Adipose tissue (tissue), 3 donors: ENCODE measurements around the gene PLA2R1. TPM values are rescaled to one million over a fixed set of nuclear protein-coding genes. Genes with fewer than 3 reads are reported as not detected.

Experiments
- H3K27ac ChIP-seq: one replicate; pipeline ENCODE4 v1.5.1; 2013; ENCODE audit warnings: low read depth, low read length
- WGBS, 3 donors: extraction: QIAGEN DNeasy Blood & Tissue Kit; methylation state at CpG; one replicate each; pipeline ENCODE4 v1.1.7; 2013; 5-methylcytosine and 5-hydroxymethylcytosine counted together
- polyA plus RNA-seq, 3 donors: library from polyadenylated mRNA; stranded (reverse); fragments of 200-250 nt; gene quantifications; one replicate each; pipeline ENCODE4 v1.2.3, GENCODE V29; 2013
- donor health status: healthy with polysubstance abuse.
- donor health status: Bipolar disorder and iron deficiency.
- donor health status: healthy.

The PLA2R1 gene
- polyA plus RNA-seq, 3 donors = 0.48 to 3.2 (median 2.6) TPM

DNA sequence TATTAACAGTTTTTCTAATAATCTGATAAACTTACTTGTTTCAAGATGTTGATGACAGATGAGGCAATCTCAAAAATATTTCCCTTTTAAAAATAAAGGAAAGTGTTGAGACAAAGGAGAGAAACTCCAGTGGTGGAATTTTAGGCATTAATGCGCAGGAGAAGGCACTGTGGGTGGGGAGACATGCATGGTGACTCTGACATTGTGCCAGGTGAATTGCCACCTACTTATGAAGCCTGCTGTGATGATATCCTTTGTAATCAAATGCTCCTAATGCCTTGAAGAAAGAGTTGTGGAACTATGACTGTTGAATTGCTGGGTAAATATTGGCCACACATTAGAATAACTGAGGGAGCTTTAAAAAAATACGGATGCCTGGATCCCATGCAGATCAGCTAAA is 101.4 kb downstream of the PLA2R1 start:
- no peak overlapping the region for H3K27ac ChIP-seq
- WGBS, 3 donors = 83 to 91% (median 83%) methylated on average over 2 of the region's 2 CpGs

DNA sequence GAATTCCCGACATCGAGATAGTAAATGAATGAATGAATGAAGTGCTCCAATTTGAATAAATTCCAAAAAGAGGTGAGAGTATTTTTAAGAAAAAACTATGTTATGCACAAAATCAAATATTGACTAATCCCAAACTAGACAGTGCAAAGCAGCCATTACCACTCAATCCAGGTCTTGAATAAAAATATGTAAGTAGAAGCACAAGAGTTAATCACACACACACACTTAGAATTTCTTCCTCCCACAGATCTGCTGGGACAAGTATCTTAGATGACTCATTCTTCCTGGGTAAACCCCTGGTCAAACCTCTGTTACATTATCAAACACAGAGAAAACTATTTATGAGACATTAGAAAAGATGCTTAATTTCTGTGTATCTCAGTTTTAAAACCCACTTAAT is 102.0 kb downstream of the PLA2R1 start:
- no peak overlapping the region for H3K27ac ChIP-seq
- WGBS, 3 donors = 75 to 81% (median 81%) methylated on average over 2 of the region's 2 CpGs

GRCh38 chr2:159959136-159959535 is 103.3 kb downstream of the PLA2R1 start:
- WGBS, 3 donors = 28 to 62% (median 33%) methylated on average over 3 of the region's 3 CpGs
- H3K27ac ChIP-seq = no peak overlapping the region

DNA sequence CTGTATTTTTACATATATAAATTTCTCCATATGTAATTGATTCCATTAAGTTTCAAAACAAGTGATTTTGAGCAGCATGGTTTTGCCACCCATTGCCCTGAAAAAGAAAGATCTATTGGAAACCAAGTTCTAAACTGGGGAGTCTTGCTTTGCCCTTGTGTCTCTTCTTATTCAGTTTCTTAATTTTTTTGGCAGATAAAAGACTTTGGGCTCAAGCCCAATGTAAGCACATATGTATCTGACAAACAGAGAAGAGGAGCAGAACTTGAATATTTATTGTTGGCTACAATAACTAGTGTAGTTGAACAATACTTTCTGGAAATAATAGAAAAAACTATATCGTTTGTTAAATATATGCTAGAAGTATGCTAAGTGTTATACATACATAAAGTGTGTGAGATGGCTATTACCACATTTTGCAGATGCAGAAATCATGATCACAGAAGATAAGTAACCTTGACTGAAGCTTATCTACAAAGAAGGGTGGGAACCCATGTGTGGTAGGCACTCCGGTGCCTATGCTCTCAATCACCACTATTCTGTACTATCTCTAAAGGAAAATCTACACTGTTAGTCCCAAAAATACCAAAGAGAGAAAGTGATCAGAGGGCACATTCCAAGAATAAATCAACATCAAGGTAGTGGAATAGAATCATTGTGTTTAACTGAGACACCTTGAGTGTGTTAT is 109.1 kb downstream of the PLA2R1 start:
- 67 to 83% (median 83%) methylated on average over 2 of the region's 2 CpGs for WGBS, 3 donors
- H3K27ac ChIP-seq = no peak overlapping the region

DNA sequence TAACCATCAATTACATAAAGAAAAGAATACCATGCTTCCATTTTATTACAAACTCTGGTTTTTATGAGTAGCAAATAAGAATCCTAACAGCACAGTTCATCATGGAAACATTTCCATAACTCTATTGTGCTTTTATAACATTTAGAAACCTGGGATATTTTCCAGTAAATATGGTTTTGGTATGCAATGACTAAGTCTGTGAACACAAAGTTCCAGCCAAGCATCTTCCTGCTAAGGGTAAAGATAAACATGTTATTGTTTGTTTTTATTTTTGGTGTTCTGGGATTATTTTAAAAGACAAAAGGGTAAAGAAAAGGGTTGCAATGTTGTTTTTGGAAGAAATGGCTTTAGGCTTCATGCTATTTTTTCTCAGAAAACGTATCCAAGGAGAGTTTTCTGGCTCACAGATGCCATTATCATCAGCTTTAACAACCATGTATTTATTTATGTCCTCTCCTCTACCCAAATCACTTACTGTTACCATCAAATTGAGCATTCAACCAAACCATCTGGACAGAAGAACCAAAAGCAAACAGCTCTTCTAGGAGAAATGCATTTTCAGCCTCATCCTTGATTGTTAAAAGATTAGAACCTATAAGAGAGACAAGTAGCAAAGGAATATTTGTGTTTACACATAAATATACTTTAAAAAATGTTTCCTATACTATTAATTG is 116.0 kb downstream of the PLA2R1 start:
- H3K27ac ChIP-seq = no peak overlapping the region
- 40 to 64% (median 49%) methylated on average over 1 of the region's 1 CpG for WGBS, 3 donors

GRCh38 chr2:159944874-159945273 is 117.5 kb downstream of the PLA2R1 start:
- WGBS, 3 donors = 88 to 93% (median 92%) methylated on average over 2 of the region's 2 CpGs
- no peak overlapping the region for H3K27ac ChIP-seq

DNA sequence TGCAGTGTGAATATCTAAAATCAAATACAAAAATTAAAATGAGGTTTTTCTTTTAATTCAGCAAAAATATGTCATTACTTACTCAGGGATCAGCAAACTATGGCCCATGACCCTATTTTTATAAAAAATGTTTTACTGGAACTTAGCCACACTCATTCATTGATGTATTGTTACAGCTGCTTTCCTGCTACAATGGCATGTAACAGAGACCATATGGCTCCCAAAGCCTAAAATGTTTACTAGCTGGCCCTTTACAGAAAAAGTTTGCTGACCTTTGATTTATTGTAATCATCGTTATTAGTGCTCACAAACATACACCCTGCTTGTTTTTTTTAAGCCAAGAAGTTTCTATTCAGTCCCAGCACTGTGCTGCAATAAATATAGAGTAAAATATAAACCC is 120.3 kb downstream of the PLA2R1 start:
- H3K27ac ChIP-seq = no peak overlapping the region
- WGBS, 3 donors = 43 to 48% (median 45%) methylated on average over 1 of the region's 1 CpG

DNA sequence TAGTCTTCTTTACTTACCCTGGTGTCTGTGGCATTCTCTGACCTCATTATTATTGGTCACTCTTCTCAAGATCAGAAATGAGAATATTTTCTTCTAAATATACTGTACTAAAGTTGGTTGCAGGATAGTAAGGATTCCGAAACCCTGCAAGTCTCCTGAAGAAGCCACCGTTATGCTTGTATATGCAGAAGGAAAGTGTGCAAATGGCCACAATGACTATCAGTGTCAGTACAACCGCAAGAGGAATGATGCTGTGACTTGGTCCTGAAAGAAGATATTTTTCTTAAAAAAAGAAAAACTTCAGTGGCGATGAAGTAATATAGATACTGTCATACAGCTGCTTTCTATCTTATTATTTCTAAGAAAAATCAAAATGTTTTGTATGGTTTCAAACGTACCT is 120.7 kb downstream of the PLA2R1 start:
- H3K27ac ChIP-seq = no peak overlapping the region
- WGBS, 3 donors = 81 to 84% (median 84%) methylated on average over 5 of the region's 5 CpGs

DNA sequence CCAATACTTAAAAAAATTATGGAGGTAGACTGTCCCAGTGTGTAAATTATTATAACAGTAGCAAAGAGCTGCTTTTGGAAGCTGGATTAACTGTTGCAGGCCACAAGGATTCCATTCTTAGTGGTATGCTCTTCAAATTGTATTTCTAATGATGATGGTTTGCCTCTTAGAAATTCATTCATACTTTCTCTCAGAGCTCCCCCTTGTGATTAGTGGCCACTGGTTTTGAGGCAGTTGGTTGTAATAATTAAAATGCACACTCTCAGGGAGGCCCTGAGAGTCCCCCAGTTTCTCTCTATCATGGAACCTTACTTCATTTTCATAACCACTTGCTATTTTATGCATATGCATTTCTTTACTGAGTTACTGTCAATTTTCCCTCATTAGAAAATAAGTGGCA is 122.5 kb downstream of the PLA2R1 start:
- no peak overlapping the region for H3K27ac ChIP-seq

GRCh38 chr2:159938395-159938794 is 124.0 kb downstream of the PLA2R1 start:
- no peak overlapping the region for H3K27ac ChIP-seq
- 63 to 87% (median 86%) methylated on average over 3 of the region's 3 CpGs for WGBS, 3 donors

DNA sequence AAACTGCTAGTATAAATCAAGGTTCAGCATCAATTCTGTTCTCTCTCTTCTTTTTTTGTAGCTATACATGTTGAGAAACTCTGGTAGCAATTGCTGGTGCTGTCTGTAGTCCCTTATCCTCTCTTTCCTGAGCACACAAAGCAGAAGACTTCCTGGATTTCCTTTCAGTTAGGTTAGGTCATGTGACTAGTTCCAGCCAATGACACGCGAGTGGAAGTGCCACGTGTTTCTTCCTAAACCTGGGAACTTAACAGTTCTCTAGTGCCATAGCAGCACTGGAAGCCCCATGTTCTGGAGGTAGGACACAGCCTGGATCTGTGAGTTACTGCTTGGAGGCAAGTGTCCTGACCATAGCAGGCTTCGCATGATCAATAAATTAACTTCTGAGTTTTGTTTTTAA is 125.9 kb downstream of the PLA2R1 start:
- WGBS, 3 donors = 82 to 84% (median 84%) methylated on average over 4 of the region's 4 CpGs
- no peak overlapping the region for H3K27ac ChIP-seq

DNA sequence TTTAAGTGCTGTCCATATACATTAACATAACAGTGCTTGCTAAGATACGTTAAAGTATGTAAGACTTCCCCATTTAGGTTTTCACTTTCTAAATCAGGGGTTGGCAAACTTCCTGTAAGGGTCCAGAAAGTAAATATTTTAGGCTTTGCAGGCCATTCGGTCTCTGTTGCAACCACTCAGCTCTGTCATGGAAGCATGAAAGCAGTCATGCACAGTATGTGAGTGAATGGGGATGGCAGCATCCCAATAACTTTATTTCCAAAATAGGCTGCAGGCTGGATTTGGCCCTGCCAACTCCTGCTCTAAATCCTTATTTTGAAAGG is 128.7 kb downstream of the PLA2R1 start:
- 35 to 78% (median 43%) methylated on average over 2 of the region's 2 CpGs for WGBS, 3 donors
- H3K27ac ChIP-seq = no peak overlapping the region

GRCh38 chr2:159933040-159933726 is 129.2 kb downstream of the PLA2R1 start:
- H3K27ac ChIP-seq = no peak overlapping the region
- WGBS, 3 donors = 49 to 77% (median 70%) methylated on average over 2 of the region's 2 CpGs

GRCh38 chr2:159926695-159927094 is 135.7 kb downstream of the PLA2R1 start:
- 73 to 92% (median 88%) methylated on average over 2 of the region's 2 CpGs for WGBS, 3 donors

DNA sequence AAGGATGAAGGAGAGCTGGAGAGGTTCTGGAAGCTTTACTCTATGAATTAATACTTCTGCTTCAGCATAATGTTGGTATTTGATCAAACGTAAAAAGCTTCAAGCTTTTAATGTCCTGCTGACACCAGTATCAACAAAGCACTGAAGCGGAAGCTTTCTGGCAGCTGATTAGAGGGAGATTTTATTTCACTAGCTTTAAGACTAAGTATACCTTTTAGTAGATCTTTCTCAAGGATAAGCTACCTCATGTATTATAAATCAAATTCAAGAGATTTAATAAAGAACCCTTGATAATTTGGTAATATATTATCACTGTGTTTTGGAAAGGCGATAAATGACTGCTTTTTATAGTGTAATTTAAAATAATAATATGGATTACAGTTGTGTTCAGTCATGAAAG is 136.4 kb downstream of the PLA2R1 start:
- no peak overlapping the region for H3K27ac ChIP-seq
- WGBS, 3 donors = 71 to 79% (median 73%) methylated on average over 3 of the region's 3 CpGs

More at GRCh38 chr2:159926695-159927094, 135.7 kb downstream of the PLA2R1 start:
- H3K27ac ChIP-seq = no peak overlapping the region

DNA sequence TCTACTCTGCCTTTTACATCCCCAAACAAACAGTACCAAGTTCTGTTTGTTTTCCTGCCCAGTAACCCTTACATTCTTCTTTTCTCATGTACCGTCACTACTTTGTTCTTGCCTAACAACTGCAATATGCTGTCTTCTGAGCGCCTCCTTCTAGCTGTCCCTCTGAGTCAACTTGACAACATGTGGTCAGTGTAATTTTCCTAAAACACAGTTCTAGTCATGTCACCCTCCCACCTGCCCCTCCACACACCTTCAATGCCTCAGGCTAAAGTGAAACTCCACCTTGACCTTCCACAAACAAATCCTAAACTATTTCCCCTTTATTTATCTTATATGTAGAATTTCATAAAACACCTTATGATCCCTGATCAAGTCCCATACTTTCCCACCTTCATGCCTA is 139.9 kb downstream of the PLA2R1 start:
- H3K27ac ChIP-seq = no peak overlapping the region
- 78 to 94% (median 85%) methylated on average over 2 of the region's 2 CpGs for WGBS, 3 donors

DNA sequence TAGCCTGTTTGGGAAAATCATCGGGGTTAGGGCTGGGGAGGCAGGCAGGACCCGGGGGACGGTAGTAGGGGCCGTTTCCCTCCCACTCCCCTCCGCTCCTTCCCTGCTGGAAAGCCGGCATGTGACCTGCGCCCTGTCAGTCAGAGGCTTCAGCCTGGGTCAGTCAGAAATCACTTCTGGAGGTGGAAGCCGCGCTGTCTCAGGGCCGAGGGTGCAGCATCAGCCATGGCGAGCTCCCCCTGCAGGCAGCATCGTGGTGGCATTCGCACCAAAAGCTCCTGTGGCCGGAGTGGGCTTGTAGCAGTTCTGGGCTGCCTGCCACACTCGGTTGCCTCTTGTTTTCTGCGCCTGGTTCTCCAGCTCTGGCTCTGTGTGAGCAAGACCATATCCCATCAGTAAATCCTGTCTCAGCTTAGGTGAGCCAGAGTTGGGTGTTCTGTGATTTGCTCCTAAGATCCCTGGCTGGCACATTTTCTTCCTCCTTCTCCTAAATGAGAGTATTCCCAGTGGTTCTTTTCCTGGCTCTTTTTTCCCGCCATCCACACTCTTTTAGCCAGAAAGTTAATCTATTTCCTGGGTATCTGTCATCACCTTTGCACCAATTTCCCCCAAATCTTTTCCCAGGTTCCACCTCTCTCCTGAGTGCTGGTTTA is 140.5 kb downstream of the PLA2R1 start:
- 16 to 26% (median 21%) methylated on average over 17 of the region's 17 CpGs for WGBS, 3 donors
- no peak overlapping the region for H3K27ac ChIP-seq

GRCh38 chr2:159916511-159916910 is 145.9 kb downstream of the PLA2R1 start:
- WGBS, 3 donors = 95 to 96% (median 96%) methylated on average over 2 of the region's 2 CpGs
- no peak overlapping the region for H3K27ac ChIP-seq

- WGBS, 3 donors = 90 to 95% (median 91%) methylated on average over 2 of the region's 2 CpGs
- no peak overlapping the region for H3K27ac ChIP-seq
Observed at GRCh38 chr2:159913900-159914299, 148.5 kb downstream of the PLA2R1 start.
